ENCODE measurements around the gene STX5.
"Not testable (repeated sequence)": the region's sequence is repeated elsewhere in the genome, so short reads cannot be mapped to it uniquely, and the experiment has no call there.

The STX5 gene

GRCh38 chr11:62854013-62854824 is 22.4 kb upstream of the STX5 start:
- no peak for DNase-seq

- DNase-seq: no peak
These were observed 21.6 kb upstream of the STX5 start for GRCh38 chr11:62853279-62853965.

- no peak for DNase-seq
These were observed 20.8 kb upstream of the STX5 start for GRCh38 chr11:62852523-62853188.

GRCh38 chr11:62851807-62852522 is 20.1 kb upstream of the STX5 start:
- no peak for DNase-seq

- DNase-seq: no peak
These were observed 19.3 kb upstream of the STX5 start for GRCh38 chr11:62850911-62851806.

- no peak for DNase-seq
These were observed 16.0 kb upstream of the STX5 start for GRCh38 chr11:62847767-62848314.

- DNase-seq: no peak
These were observed 14.3 kb upstream of the STX5 start for GRCh38 chr11:62846177-62846576.

- no peak for DNase-seq
These were observed 12.3 kb upstream of the STX5 start for GRCh38 chr11:62844154-62844553.

GRCh38 chr11:62843466-62843865 is 11.6 kb upstream of the STX5 start:
- DNase-seq: peak; percentile 50

- not testable (repeated sequence) for DNase-seq
These were observed 11.0 kb upstream of the STX5 start for GRCh38 chr11:62842891-62843290.

- no peak for DNase-seq
These were observed 10.4 kb upstream of the STX5 start for GRCh38 chr11:62842171-62842741.

- peak; percentile 100 for DNase-seq
These were observed 9.7 kb upstream of the STX5 start for GRCh38 chr11:62841361-62842170.

GRCh38 chr11:62840721-62841360 is 9.0 kb upstream of the STX5 start:
- DNase-seq: peak; percentile 85

GRCh38 chr11:62839050-62839945 is 7.4 kb upstream of the STX5 start, which contains the start of gene WDR74:
Gene WDR74 (minus strand): TSS chr11:62839590. CDS start chr11:62839570, 20 bp downstream.
- DNase-seq: peak; percentile 89

- DNase-seq: no peak
These were observed 3.5 kb upstream of the STX5 start for GRCh38 chr11:62835336-62835735.

- no peak for DNase-seq
These were observed 734 bp upstream of the STX5 start, which contains the start of gene TEX54 for GRCh38 chr11:62832336-62833234. Gene TEX54 (minus strand): TSS chr11:62832841.

- no peak for DNase-seq
These were observed 839 bp downstream of the STX5 start for GRCh38 chr11:62830904-62831519.

Measured in fibroblast of skin of right quadriceps (primary cell).